Measurements from ENCODE around the gene LETMD1.
"Not testable (repeated sequence)": the region's sequence is repeated elsewhere in the genome, so short reads cannot be mapped to it uniquely, and the experiment has no call there.

LETMD1 gene

DNA sequence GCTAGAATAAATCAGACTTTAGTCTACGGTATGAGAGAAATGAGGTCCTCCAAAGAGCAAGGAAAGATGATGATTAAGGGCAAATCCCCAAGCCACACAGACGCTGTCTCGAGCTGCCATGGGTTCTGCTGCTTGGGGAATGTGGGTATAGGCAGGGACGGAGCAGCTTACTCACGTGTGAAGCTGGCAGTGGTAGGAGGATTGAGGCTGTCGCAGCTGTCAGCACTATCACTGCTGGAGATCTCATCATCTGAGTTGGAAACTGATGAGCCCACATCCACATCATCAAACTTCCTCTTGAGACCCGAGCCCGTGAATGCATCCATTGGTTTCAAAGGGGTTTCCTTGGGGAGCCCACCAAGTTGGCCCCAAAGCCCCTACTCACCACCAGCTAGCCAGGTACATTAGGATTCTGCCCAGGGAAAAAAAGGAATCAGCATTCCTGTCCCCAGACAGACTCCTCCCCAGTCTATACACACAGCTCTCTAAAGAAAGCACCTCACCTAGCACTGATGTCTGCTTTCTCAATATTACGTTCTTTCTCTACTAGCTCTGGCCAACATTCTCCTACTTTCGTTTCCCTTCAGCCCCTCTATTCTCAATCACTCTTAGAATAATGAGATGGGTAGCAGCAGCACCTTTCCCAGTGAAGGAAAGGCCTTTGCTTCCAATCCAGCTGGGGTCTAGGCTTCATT is 28.3 kb downstream of the LETMD1 start:
- H3K27ac ChIP-seq (ENCODE audit: low read length, poor library complexity, severe bottlenecking), result no peak overlapping the region
- no peak overlapping the region for H2BK12ac ChIP-seq (ENCODE audit: low read length in 2 of 2)
- peaks cover 6% of the 10 kb centered on the region for H3K4me1 ChIP-seq (ENCODE audit: control insufficient read depth, insufficient read depth, low read depth, low read length)
- H3K9ac ChIP-seq (ENCODE audit: low read length), result no peak overlapping the region
- H3K79me1 ChIP-seq (replicated peaks; ENCODE audit: low read length, poor library complexity, severe bottlenecking), result peaks cover 27% of the 10 kb centered on the region
- no peak for DNase-seq
- H3K14ac ChIP-seq (ENCODE audit: low read length in 2 of 2), result peak overlapping the region in 1 of 2 experiments; percentile 22
- H3K36me3 ChIP-seq (ENCODE audit: control insufficient read depth in 1 of 2, insufficient read depth in 2 of 2, low read depth in 1 of 2, low read length in 2 of 2), result peaks cover 26 to 32% of the 10 kb centered on the region in 2 experiments
- no peak overlapping the region for H3K4me3 ChIP-seq (ENCODE audit: insufficient read depth in 1 of 2, low read depth in 1 of 2, low read length in 2 of 2)
- H3K27me3 ChIP-seq (ENCODE audit: control insufficient read depth in 1 of 2, insufficient read depth in 1 of 2, low read length in 2 of 2), result no peaks in the 10 kb centered on the region
- 96% methylated on average over 9 of the region's 10 CpGs for WGBS
- H3K9me3 ChIP-seq (ENCODE audit: control insufficient read depth, low read length), result no peaks in the 10 kb centered on the region
- H3K4ac ChIP-seq (ENCODE audit: low read depth in 1 of 2, low read length in 2 of 2), result no peak overlapping the region
- H4K91ac ChIP-seq (ENCODE audit: low read length), result no peak overlapping the region
- H2AK5ac ChIP-seq (ENCODE audit: low read length, severe bottlenecking), result no peak overlapping the region
- no peak overlapping the region for H2BK5ac ChIP-seq (ENCODE audit: low read depth, low read length, poor library complexity, severe bottlenecking)
- no peak overlapping the region for H2AFZ ChIP-seq (ENCODE audit: low read depth, low read length)
- H2BK120ac ChIP-seq (ENCODE audit: low read depth, low read length), result no peak overlapping the region
- H3K23ac ChIP-seq (ENCODE audit: low read length in 2 of 2), result no peak overlapping the region
- H3K4me2 ChIP-seq (ENCODE audit: low read length, poor library complexity, severe bottlenecking), result no peak overlapping the region
- H3K18ac ChIP-seq (ENCODE audit: low read depth in 1 of 2, low read length in 2 of 2), result no peak overlapping the region
- H2BK15ac ChIP-seq (ENCODE audit: low read depth, poor library complexity, severe bottlenecking), result no peak overlapping the region
- H4K8ac ChIP-seq (ENCODE audit: low read length), result no peak overlapping the region

DNA sequence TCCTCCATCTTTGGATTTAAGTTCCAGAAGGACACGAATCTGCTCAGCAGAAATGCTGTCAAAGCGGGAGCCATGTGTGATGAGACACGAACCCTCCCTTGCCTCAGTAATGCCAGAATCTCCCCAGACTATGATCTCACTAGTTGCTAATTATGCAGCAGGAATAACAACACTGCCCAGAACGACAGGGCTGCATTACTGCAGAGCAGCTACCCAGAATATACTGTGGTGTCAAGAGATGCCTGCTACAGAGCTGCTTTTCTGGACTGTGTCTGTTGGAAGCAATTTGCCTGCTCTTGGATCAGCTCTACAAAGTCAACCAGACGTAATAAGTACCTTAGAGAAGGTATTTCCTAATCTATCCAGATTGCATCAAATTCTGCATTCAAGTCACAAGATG is 29.8 kb downstream of the LETMD1 start:
- Histone ChIP-seq H3K27ac (ENCODE audit: low read length, poor library complexity, severe bottlenecking) (no peak overlapping the region), H3K36me3 (ENCODE audit: control insufficient read depth in 1 of 2, insufficient read depth in 2 of 2, low read depth in 1 of 2, low read length in 2 of 2) (peaks cover 18% of the 10 kb centered on the region in 2 experiments), H3K4ac (ENCODE audit: low read depth in 1 of 2, low read length in 2 of 2) (no peak overlapping the region), H2BK15ac (ENCODE audit: low read depth, poor library complexity, severe bottlenecking) (no peak overlapping the region), H4K91ac (ENCODE audit: low read length) (no peak overlapping the region), H3K4me2 (ENCODE audit: low read length, poor library complexity, severe bottlenecking) (no peak overlapping the region), H3K18ac (ENCODE audit: low read depth in 1 of 2, low read length in 2 of 2) (no peak overlapping the region), H2BK120ac (ENCODE audit: low read depth, low read length) (no peak overlapping the region), H3K4me3 (ENCODE audit: insufficient read depth in 1 of 2, low read depth in 1 of 2, low read length in 2 of 2) (peak overlapping the region in 1 of 2 experiments; percentile 34), H4K8ac (ENCODE audit: low read length) (no peak overlapping the region), H3K23ac (ENCODE audit: low read length in 2 of 2) (no peak overlapping the region), H3K27me3 (ENCODE audit: control insufficient read depth in 1 of 2, insufficient read depth in 1 of 2, low read length in 2 of 2) (no peaks in the 10 kb centered on the region), H3K9ac (ENCODE audit: low read length) (peak overlapping the region; percentile 23), H3K79me1 (replicated peaks; ENCODE audit: low read length, poor library complexity, severe bottlenecking) (peaks cover 24% of the 10 kb centered on the region), H3K4me1 (ENCODE audit: control insufficient read depth, insufficient read depth, low read depth, low read length) (peaks cover 9% of the 10 kb centered on the region), H2AK5ac (ENCODE audit: low read length, severe bottlenecking) (no peak overlapping the region), H3K9me3 (ENCODE audit: control insufficient read depth, low read length) (no peaks in the 10 kb centered on the region), H2BK5ac (ENCODE audit: low read depth, low read length, poor library complexity, severe bottlenecking) (no peak overlapping the region), H2AFZ (ENCODE audit: low read depth, low read length) (no peak overlapping the region), H2BK12ac (ENCODE audit: low read length in 2 of 2) (no peak overlapping the region), H3K14ac (ENCODE audit: low read length in 2 of 2) (no peak overlapping the region)
- DNase-seq, result peak; percentile 38
- whole genome bisulfite sequencing, result 71% methylated on average over 5 of the region's 5 CpGs

DNA sequence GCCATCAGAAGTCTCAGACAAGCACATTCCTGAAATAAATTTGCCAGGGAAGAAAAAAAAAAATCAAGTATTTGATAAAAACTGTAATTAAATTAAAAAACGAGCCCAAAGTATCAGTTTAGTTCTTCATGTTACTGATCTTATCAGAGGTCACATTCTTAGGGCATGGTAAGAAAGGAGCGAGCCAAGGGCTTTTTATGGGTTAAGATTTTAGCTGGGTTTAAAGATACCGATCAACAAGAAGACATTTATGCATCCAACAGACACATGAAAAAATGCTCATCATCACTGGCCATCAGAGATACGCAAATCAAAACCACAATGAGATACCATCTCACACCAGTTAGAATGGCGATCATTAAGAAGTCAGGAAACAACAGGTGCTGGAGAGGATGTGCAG is 30.2 kb downstream of the LETMD1 start:
- not testable (repeated sequence) for H3K27me3 ChIP-seq (ENCODE audit: control insufficient read depth in 1 of 2, insufficient read depth in 1 of 2, low read length in 2 of 2); H2BK12ac ChIP-seq (ENCODE audit: low read length in 2 of 2); H4K8ac ChIP-seq (ENCODE audit: low read length); H2BK15ac ChIP-seq (ENCODE audit: low read depth, poor library complexity, severe bottlenecking); H3K4ac ChIP-seq (ENCODE audit: low read depth in 1 of 2, low read length in 2 of 2); H2AFZ ChIP-seq (ENCODE audit: low read depth, low read length); H2AK5ac ChIP-seq (ENCODE audit: low read length, severe bottlenecking); H4K91ac ChIP-seq (ENCODE audit: low read length); H3K23ac ChIP-seq (ENCODE audit: low read length in 2 of 2); H3K9me3 ChIP-seq (ENCODE audit: control insufficient read depth, low read length); H3K4me1 ChIP-seq (ENCODE audit: control insufficient read depth, insufficient read depth, low read depth, low read length); H3K18ac ChIP-seq (ENCODE audit: low read depth in 1 of 2, low read length in 2 of 2); H3K14ac ChIP-seq (ENCODE audit: low read length in 2 of 2); H3K4me2 ChIP-seq (ENCODE audit: low read length, poor library complexity, severe bottlenecking); H3K27ac ChIP-seq (ENCODE audit: low read length, poor library complexity, severe bottlenecking); H2BK120ac ChIP-seq (ENCODE audit: low read depth, low read length); DNase-seq; H2BK5ac ChIP-seq (ENCODE audit: low read depth, low read length, poor library complexity, severe bottlenecking)
- WGBS, result 100% methylated on average over 3 of the region's 5 CpGs
- H3K4me3 ChIP-seq (ENCODE audit: insufficient read depth in 1 of 2, low read depth in 1 of 2, low read length in 2 of 2), result peak overlapping the region in 1 of 2 experiments; percentile 0
- H3K79me1 ChIP-seq (replicated peaks; ENCODE audit: low read length, poor library complexity, severe bottlenecking), result peaks cover 20% of the 10 kb centered on the region
- H3K36me3 ChIP-seq (ENCODE audit: control insufficient read depth in 1 of 2, insufficient read depth in 2 of 2, low read depth in 1 of 2, low read length in 2 of 2), result peaks cover 14 to 15% of the 10 kb centered on the region in 2 experiments
- H3K9ac ChIP-seq (ENCODE audit: low read length), result peak overlapping the region; percentile 23

DNA sequence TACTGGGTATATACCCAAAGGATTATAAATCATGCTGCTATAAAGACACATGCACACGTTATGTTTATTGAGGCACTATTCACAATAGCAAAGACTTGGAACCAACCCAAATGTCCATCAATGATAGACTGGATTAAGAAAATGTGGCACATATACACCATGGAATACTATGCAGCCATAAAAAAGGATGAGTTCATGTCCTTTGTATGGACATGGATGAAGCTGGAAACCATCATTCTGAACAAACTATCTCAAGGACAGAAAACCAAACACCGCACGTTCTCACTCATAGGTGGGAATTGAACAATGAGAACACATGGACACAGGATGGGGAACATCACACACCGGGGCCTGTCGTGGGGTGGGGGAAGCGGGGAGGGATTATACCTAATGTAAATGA is 30.7 kb downstream of the LETMD1 start:
- H3K4ac ChIP-seq (ENCODE audit: low read depth in 1 of 2, low read length in 2 of 2); H3K4me1 ChIP-seq (ENCODE audit: control insufficient read depth, insufficient read depth, low read depth, low read length); H2BK5ac ChIP-seq (ENCODE audit: low read depth, low read length, poor library complexity, severe bottlenecking); H3K4me3 ChIP-seq (ENCODE audit: insufficient read depth in 1 of 2, low read depth in 1 of 2, low read length in 2 of 2); H2AK5ac ChIP-seq (ENCODE audit: low read length, severe bottlenecking); H3K18ac ChIP-seq (ENCODE audit: low read depth in 1 of 2, low read length in 2 of 2); DNase-seq; H2AFZ ChIP-seq (ENCODE audit: low read depth, low read length); H3K23ac ChIP-seq (ENCODE audit: low read length in 2 of 2); H3K27me3 ChIP-seq (ENCODE audit: control insufficient read depth in 1 of 2, insufficient read depth in 1 of 2, low read length in 2 of 2); H2BK120ac ChIP-seq (ENCODE audit: low read depth, low read length); H4K8ac ChIP-seq (ENCODE audit: low read length); H4K91ac ChIP-seq (ENCODE audit: low read length); H3K9ac ChIP-seq (ENCODE audit: low read length); H3K9me3 ChIP-seq (ENCODE audit: control insufficient read depth, low read length); H3K27ac ChIP-seq (ENCODE audit: low read length, poor library complexity, severe bottlenecking); H3K4me2 ChIP-seq (ENCODE audit: low read length, poor library complexity, severe bottlenecking); H2BK15ac ChIP-seq (ENCODE audit: low read depth, poor library complexity, severe bottlenecking); H2BK12ac ChIP-seq (ENCODE audit: low read length in 2 of 2); H3K14ac ChIP-seq (ENCODE audit: low read length in 2 of 2); H3K36me3 ChIP-seq (ENCODE audit: control insufficient read depth in 1 of 2, insufficient read depth in 2 of 2, low read depth in 1 of 2, low read length in 2 of 2): not testable (repeated sequence)
- peaks cover 15% of the 10 kb centered on the region for H3K79me1 ChIP-seq (replicated peaks; ENCODE audit: low read length, poor library complexity, severe bottlenecking)
- WGBS, result no CpG with 5 or more reads among the region's 6 CpGs
